GM12865 (cell line): ENCODE measurements around the gene S100PBP.
A peak's percentile ranks its signal among the peaks of the same experiment; 100 is the strongest.

Source experiments
- DNase-seq: peaks from one replicate; pipeline ENCODE4 v3.0.0; 2010; ENCODE audit warnings: low read depth
- H3K4me3 ChIP-seq: 2 replicates; pipeline ENCODE4 v1.5.1; 2011; ENCODE audit warnings: mild to moderate bottlenecking, low read depth, low read length, control low read depth
- CTCF ChIP-seq: IDR thresholded peaks from 2 replicates; pipeline ENCODE4 v1.5.1; 2011; ENCODE audit warnings: low read length, control low read depth, low read depth, inconsistent platforms; ENCODE audit not compliant: insufficient read depth; ENCODE audit errors: missing control alignments

S100PBP gene

GRCh38 chr1:32813941-32814739, 3.3 kb upstream of the S100PBP start:
- DNase-seq, result no peak
- H3K4me3 ChIP-seq, result no peak overlapping the region
- no peak for TF ChIP-seq CTCF

- TF ChIP-seq CTCF, result no peak
- peak; percentile 46 for DNase-seq
- peak overlapping the region; percentile 94 for H3K4me3 ChIP-seq
These were observed 736 bp upstream of the S100PBP start for GRCh38 chr1:32816676-32817158.

- DNase-seq, result peak; percentile 64
- H3K4me3 ChIP-seq, result peak overlapping the region; percentile 71
- no peak for TF ChIP-seq CTCF
These were observed 648 bp downstream of the S100PBP start for GRCh38 chr1:32817815-32818786.

- TF ChIP-seq CTCF, result no peak
- DNase-seq, result peak; percentile 95
- H3K4me3 ChIP-seq, result peak overlapping the region; percentile 71
These were observed 1.5 kb downstream of the S100PBP start for GRCh38 chr1:32818804-32819541.

GRCh38 chr1:32825181-32825580, 7.7 kb downstream of the S100PBP start:
- no peak for DNase-seq
- no peak overlapping the region for H3K4me3 ChIP-seq
- no peak for TF ChIP-seq CTCF

- no peak overlapping the region for H3K4me3 ChIP-seq
- DNase-seq, result no peak
- TF ChIP-seq CTCF, result no peak
These were observed 10.9 kb downstream of the S100PBP start for GRCh38 chr1:32828341-32828740.
